Stomach (tissue), 9 donors: ENCODE measurements around the gene CCDC88C. TPM values are rescaled to one million over a fixed set of nuclear protein-coding genes. Genes with fewer than 3 reads are reported as not detected.

Experiments used
- DNase-seq, 2 donors: peaks; one replicate each; pipeline versions ENCODE4 v3.0.0 to v3.0.0-alpha.2; 2013 to 2019
- H3K27ac ChIP-seq, 5 donors: fragments of 200-600 bp in 4 of 5; sonication (generic) in 4 of 5; one replicate each; pipeline ENCODE4 v1.5.1; 2013 to 2019; ENCODE audit warnings: mild to moderate bottlenecking in 1 of 5, moderate library complexity in 1 of 5
- H3K27me3 ChIP-seq, 3 donors: fragments of 200-600 bp; sonication (generic); one replicate each; pipeline ENCODE4 v1.5.1; 2017 to 2019; ENCODE audit warnings: mixed run types in 1 of 3
- H3K36me3 ChIP-seq, 4 donors: fragments of 200-600 bp; sonication (generic); 1 replicate in 3 of 4; 2 replicates in 1 of 4; pipeline ENCODE4 v1.5.1; 2016 to 2019
- H3K4me1 ChIP-seq, 4 donors: fragments of 200-600 bp; sonication (generic); one replicate each; pipeline ENCODE4 v1.5.1; 2016 to 2019
- H3K4me3 ChIP-seq, 4 donors: fragments of 200-600 bp; sonication (generic) in 3 of 4; one replicate each; pipeline ENCODE4 v1.5.1; 2016 to 2019; ENCODE audit warnings: mild to moderate bottlenecking in 1 of 4
- H3K9me3 ChIP-seq, 4 donors: fragments of 200-600 bp; sonication (generic); one replicate each; pipeline ENCODE4 v1.5.1; 2016 to 2019
- EP300 ChIP-seq: sonication (generic); formaldehyde crosslinking; IDR thresholded peaks from one replicate; pipeline ENCODE4 v1.6.1; 2017; ENCODE audit warnings: antibody characterized with exemption
- POLR2A ChIP-seq, 4 donors: fragments of 450-650 bp; IDR thresholded peaks; one replicate each; pipeline ENCODE4 v1.6.1; 2016; ENCODE audit warnings: antibody characterized with exemption in 4 of 4, control low read depth in 2 of 4, mild to moderate bottlenecking in 1 of 4, moderate library complexity in 1 of 4
- POLR2AphosphoS5 ChIP-seq, 3 donors: sonication (generic); formaldehyde crosslinking; IDR thresholded peaks; one replicate each; pipeline ENCODE4 v1.6.1; 2016; ENCODE audit warnings: antibody characterized with exemption in 3 of 3
- WGBS, 5 donors: extraction: QIAGEN DNeasy Blood & Tissue Kit in 3 of 5; methylation state at CpG; one replicate each; pipeline versions ENCODE4 v1.1.5 to v1.1.7; 2013 to 2018; 5-methylcytosine and 5-hydroxymethylcytosine counted together
- intact Hi-C: fragments of 100-400 bp; cut with DNase I; formaldehyde crosslinking; loops from one replicate; pipeline ENCODE4 v1.15.1; 2023; ENCODE audit warnings: low total_unique reads
- polyA plus RNA-seq, 3 donors: library from polyadenylated mRNA; stranded (reverse); fragments of 200-250 nt; gene quantifications; one replicate each; pipeline ENCODE4 v1.2.3, GENCODE V29; 2013
- total RNA-seq, 5 donors: library from RNA; depleted of rRNA; stranded (reverse); fragments of >200 nt; gene quantifications; one replicate each; pipeline versions ENCODE4 v1.1.0 to v1.2.3, GENCODE V29; 2014 to 2016
- TF ChIP-seq, protein P1 (sequence below), 7 experiments: fragments of 450-650 bp in 4 of 7; fragments of 200-600 bp in 3 of 7; sonication (generic) in 3 of 7; IDR thresholded peaks; one replicate each; pipeline ENCODE4 v1.5.1; 2016 to 2019; ENCODE audit warnings: antibody characterized with exemption in 7 of 7, control low read depth in 2 of 7, mild to moderate bottlenecking in 1 of 7
- donor health status: healthy with polysubstance abuse.
- donor health status: Bipolar disorder and iron deficiency.
- donor health status: healthy.

The CCDC88C gene
- total and polyA plus RNA-seq, 8 donors = 10.5 to 66.9 (median 22.3) TPM

DNA sequence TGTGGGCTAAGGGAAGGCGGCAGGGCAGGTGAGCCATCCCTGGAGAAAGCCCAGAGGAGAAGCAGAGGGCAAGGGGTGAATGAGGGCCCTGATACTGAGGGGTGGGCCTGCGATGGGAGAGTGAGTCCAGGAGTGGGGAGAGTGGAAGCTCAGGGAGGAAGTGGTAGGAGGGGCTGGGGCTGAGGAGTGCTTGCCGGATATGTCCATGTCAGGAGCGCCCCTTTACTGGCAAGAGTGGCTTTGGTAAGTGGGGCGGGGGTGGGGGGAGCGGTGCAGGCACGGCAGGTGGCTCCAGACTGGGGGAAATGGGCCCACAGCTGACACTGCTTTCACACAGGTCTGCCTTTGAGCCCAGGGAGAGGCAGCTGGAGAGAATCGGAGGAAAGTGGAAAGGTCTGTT is 86.8 kb downstream of the CCDC88C start:
- no peak overlapping the region for H3K27ac ChIP-seq
- 80 to 93% (median 82%) methylated on average over 8 of the region's 8 CpGs for WGBS, 5 donors

DNA sequence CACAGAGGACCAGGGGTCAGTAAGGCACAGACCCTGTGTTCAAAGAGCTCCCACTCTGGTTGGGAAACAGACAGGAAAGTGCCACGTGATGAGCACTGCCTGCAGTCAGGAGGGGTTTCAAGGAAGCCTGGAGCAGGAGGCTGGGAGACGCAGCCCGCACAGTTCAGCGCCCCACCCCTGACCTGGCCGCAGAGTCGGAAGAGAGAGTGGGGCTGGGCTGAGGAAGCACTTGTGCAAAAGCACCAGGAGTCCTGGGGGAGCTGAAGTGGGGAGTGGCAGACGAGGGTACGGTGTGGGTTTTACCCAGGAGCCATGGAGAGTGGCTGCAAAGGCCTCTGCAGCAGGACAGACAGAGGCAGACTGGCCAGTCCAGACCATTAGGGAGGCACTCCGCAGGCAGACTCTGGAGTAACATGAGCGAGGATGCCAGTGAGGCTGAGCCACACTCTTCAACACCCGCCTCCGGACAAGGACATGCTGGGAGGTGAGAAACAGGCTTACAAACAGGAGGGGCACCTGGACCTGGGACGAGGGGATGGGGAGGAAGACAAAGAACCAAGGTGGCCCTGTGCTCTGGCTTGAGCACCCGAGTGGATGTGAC is 87.4 kb downstream of the CCDC88C start:
- peaks cover 26 to 56% (median 41%) of the 10 kb centered on the region in 4 donors for H3K4me1 ChIP-seq
- H3K27me3 ChIP-seq = no peaks in the 10 kb centered on the region
- no peak for DNase-seq
- H3K4me3 ChIP-seq = no peak overlapping the region
- H3K9me3 ChIP-seq = no peaks in the 10 kb centered on the region
- H3K36me3 ChIP-seq = peaks cover 0 to 22% (median 14%) of the 10 kb centered on the region in 4 donors
- TF ChIP-seq EP300 = no peak
- TF ChIP-seq, protein P1, sequence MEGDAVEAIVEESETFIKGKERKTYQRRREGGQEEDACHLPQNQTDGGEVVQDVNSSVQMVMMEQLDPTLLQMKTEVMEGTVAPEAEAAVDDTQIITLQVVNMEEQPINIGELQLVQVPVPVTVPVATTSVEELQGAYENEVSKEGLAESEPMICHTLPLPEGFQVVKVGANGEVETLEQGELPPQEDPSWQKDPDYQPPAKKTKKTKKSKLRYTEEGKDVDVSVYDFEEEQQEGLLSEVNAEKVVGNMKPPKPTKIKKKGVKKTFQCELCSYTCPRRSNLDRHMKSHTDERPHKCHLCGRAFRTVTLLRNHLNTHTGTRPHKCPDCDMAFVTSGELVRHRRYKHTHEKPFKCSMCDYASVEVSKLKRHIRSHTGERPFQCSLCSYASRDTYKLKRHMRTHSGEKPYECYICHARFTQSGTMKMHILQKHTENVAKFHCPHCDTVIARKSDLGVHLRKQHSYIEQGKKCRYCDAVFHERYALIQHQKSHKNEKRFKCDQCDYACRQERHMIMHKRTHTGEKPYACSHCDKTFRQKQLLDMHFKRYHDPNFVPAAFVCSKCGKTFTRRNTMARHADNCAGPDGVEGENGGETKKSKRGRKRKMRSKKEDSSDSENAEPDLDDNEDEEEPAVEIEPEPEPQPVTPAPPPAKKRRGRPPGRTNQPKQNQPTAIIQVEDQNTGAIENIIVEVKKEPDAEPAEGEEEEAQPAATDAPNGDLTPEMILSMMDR (IDR thresholded peaks at IDR 0.05) = no peak
- TF ChIP-seq POLR2A (IDR thresholded peaks at IDR 0.05) = no peak
- no peak for TF ChIP-seq POLR2AphosphoS5 (IDR thresholded peaks at IDR 0.05)
- intact Hi-C loops = no loop called here
- H3K27ac ChIP-seq = no peak overlapping the region
- WGBS, 5 donors = 80 to 90% (median 81%) methylated on average over 14 of the region's 14 CpGs

More for the DNA sequence above, 86.8 kb downstream of the CCDC88C start:
- peaks cover 24 to 51% (median 37%) of the 10 kb centered on the region in 4 donors for H3K4me1 ChIP-seq
- H3K4me3 ChIP-seq = no peak overlapping the region
- TF ChIP-seq, protein P1 (IDR thresholded peaks at IDR 0.05) = no peak
- TF ChIP-seq POLR2AphosphoS5 (IDR thresholded peaks at IDR 0.05) = no peak
- TF ChIP-seq EP300 = no peak
- TF ChIP-seq POLR2A (IDR thresholded peaks at IDR 0.05) = no peak
- DNase-seq = peak in 1 of 2 donors; percentile 34
- H3K9me3 ChIP-seq = no peaks in the 10 kb centered on the region
- no peaks in the 10 kb centered on the region for H3K27me3 ChIP-seq
- intact Hi-C loops = no loop called here
- H3K36me3 ChIP-seq = peaks cover 0 to 25% (median 17%) of the 10 kb centered on the region in 4 donors

DNA sequence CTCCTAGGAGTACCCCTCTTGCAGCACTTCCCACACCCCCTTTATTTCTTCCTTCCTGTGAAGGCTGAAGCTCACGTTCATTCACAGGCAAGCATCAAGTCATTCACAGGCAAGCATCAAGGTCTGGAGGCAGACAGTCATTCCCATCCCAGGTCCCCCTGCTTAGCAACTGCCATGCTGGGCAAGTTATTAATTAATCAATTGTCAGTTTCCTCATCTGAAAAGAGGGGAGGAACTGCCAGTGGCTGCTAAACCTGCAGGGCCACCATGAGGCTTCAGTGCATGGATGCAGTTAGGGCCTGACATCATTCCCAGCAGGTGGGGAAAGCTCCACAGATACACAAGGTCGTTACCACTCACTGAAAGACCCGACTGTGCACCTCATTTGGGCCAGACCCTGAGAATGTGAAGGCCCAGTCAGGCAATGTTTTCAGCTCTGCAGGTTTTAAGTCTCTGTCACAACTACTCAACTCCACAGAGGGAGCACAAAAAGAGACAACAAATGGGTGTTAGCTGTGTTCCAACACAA is 88.1 kb downstream of the CCDC88C start:
- H3K9me3 ChIP-seq = no peaks in the 10 kb centered on the region
- H3K36me3 ChIP-seq = peaks cover 0 to 22% (median 13%) of the 10 kb centered on the region in 4 donors
- H3K4me3 ChIP-seq = no peak overlapping the region
- H3K4me1 ChIP-seq = peaks cover 29 to 62% (median 41%) of the 10 kb centered on the region in 4 donors
- TF ChIP-seq POLR2AphosphoS5 (IDR thresholded peaks at IDR 0.05) = no peak
- no peak for TF ChIP-seq EP300
- TF ChIP-seq POLR2A (IDR thresholded peaks at IDR 0.05) = no peak
- TF ChIP-seq, protein P1 (IDR thresholded peaks at IDR 0.05) = no peak
- H3K27ac ChIP-seq = no peak overlapping the region
- intact Hi-C loops = no loop called here
- H3K27me3 ChIP-seq = no peaks in the 10 kb centered on the region
- no peak for DNase-seq
- WGBS, 5 donors = 50 to 67% (median 55%) methylated on average over 3 of the region's 3 CpGs

DNA sequence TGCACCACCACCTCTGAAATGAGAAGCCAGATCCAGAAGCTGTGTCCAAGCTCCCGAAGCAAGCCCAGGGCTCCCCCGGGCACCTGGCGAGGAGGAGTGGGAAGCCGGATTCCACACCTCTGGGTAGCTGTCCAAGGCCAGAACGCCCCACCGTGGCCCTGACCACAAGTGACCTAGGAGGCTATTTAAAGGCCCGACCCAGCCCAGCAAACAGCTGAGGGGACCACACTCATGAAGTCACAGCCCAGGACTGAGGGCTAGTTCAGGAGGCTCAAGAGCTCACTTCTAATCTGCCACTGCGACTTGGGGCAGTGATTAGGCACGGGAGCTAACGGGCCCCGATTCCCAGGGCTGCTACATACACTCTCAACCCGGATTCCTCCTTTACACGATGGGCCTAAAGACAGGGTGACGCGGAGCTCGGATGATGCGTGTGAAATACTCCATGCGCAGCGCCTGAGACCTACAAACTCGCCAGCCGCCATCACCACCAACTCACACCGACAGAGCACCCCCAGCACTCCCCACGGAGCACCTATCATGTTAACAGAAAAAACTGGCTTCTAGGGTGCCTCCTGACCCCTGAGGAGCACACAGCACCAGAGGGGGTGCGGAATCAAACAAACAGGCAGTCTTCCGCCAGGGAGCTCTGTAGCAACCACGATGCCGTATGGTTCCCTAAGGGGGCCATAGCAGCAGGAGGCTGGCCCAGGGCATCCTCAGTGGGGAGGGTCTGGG is 89.1 kb downstream of the CCDC88C start:
- no peak for DNase-seq
- Histone ChIP-seq H3K36me3 (peaks cover 0 to 24% (median 12%) of the 10 kb centered on the region in 4 donors), H3K27ac (no peak overlapping the region), H3K9me3 (no peaks in the 10 kb centered on the region), H3K4me1 (peaks cover 39 to 73% (median 46%) of the 10 kb centered on the region in 4 donors), H3K27me3 (no peaks in the 10 kb centered on the region), H3K4me3 (no peak overlapping the region)
- WGBS, 5 donors = 79 to 94% (median 83%) methylated on average over 21 to 27 of the region's 27 CpGs
- TF ChIP-seq, protein P1 (IDR thresholded peaks at IDR 0.05) = no peak
- TF ChIP-seq POLR2AphosphoS5 (IDR thresholded peaks at IDR 0.05) (no peak), POLR2A (IDR thresholded peaks at IDR 0.05) (no peak), EP300 (no peak)
- intact Hi-C loops = no loop called here
